IMR-90 (cell line): ENCODE data around the gene DTD1. TPM values are rescaled to one million over a fixed set of nuclear protein-coding genes. Genes with fewer than 3 reads are reported as not detected.

Experiments used
- ATAC-seq: fragments of 200-7000 bp; cut with Tn5 transposase; 2 replicates; pipeline ENCODE4 v1.9.1; 2020; ENCODE audit warnings: low read depth, mild to moderate bottlenecking, moderate library complexity
- BruUV-seq: library from RNA; stranded (reverse); fragments of 400-500 nt; replicated peaks from 2 replicates; lab custom pipeline; 2021; lab: Mats Ljungman, UMichigan
- CTCF ChIA-PET: fragments of 300-600 bp; formaldehyde crosslinking; extraction: SDS; loops from one replicate; lab custom pipeline; 2021; ENCODE audit warnings: antibody characterized with exemption; lab: Yijun Ruan, JAX
- POLR2A ChIA-PET: fragments of 300-600 bp; sonication (Branson Sonifier 250); formaldehyde crosslinking; loops from one replicate; lab custom pipeline; 2022; ENCODE audit warnings: antibody characterized with exemption; ENCODE audit not compliant: unreplicated experiment; lab: Charles Lee
- DNase-seq: peaks from one replicate; pipeline ENCODE4 v3.0.0; 2013
- H2AFZ ChIP-seq: replicated peaks from 2 replicates; pipeline ENCODE3; 2013; ENCODE audit warnings: low read length, mild to moderate bottlenecking; ENCODE audit not compliant: poor library complexity
- H2AK5ac ChIP-seq: 2 replicates; pipeline ENCODE4 v1.6.1; 2013; ENCODE audit warnings: low read depth, low read length, inconsistent platforms
- H2AK9ac ChIP-seq: replicated peaks from 2 replicates; pipeline ENCODE3; 2013; ENCODE audit warnings: mild to moderate bottlenecking, low read depth, low read length, moderate library complexity; ENCODE audit not compliant: poor library complexity
- H2BK120ac ChIP-seq: 2 replicates; pipeline ENCODE4 v1.6.1; 2013; ENCODE audit warnings: low read depth, low read length, inconsistent platforms
- H2BK15ac ChIP-seq: 3 replicates; pipeline ENCODE4 v1.6.1; 2013; ENCODE audit warnings: low read depth, low read length, inconsistent platforms
- H2BK20ac ChIP-seq: 2 replicates; pipeline ENCODE4 v1.6.1; 2013; ENCODE audit warnings: low read depth, mild to moderate bottlenecking, inconsistent platforms, low read length, moderate library complexity
- H2BK5ac ChIP-seq: 2 replicates; pipeline ENCODE4 v1.6.1; 2013; ENCODE audit warnings: mild to moderate bottlenecking, low read depth, low read length, inconsistent platforms; ENCODE audit not compliant: poor library complexity, severe bottlenecking
- H3K14ac ChIP-seq: replicated peaks from 2 replicates; pipeline ENCODE4 v1.6.1; 2013; ENCODE audit warnings: low read depth, low read length, inconsistent platforms
- H3K18ac ChIP-seq: 2 replicates; pipeline ENCODE4 v1.6.1; 2013; ENCODE audit warnings: low read depth, low read length, control low read depth
- H3K23ac ChIP-seq: 2 replicates; pipeline ENCODE4 v1.6.1; 2013; ENCODE audit warnings: low read depth, low read length, inconsistent platforms
- H3K27ac ChIP-seq: 2 replicates; pipeline ENCODE4 v1.5.1; 2013; ENCODE audit warnings: mild to moderate bottlenecking, control low read depth, low read length; ENCODE audit not compliant: insufficient read depth
- H3K27me3 ChIP-seq: 2 replicates; pipeline ENCODE4 v1.6.1; 2013; ENCODE audit warnings: low read length; ENCODE audit not compliant: control insufficient read depth, insufficient read depth
- H3K36me3 ChIP-seq: 2 replicates; pipeline ENCODE4 v1.6.1; 2013; ENCODE audit warnings: low read length, mixed read lengths; ENCODE audit not compliant: control insufficient read depth, insufficient read depth
- H3K4ac ChIP-seq: 2 replicates; pipeline ENCODE4 v1.6.1; 2013; ENCODE audit warnings: low read depth, low read length, inconsistent platforms
- H3K4me1 ChIP-seq: 2 replicates; pipeline ENCODE4 v1.6.1; 2013; ENCODE audit warnings: low read length, mixed read lengths; ENCODE audit not compliant: control insufficient read depth, insufficient read depth
- H3K4me2 ChIP-seq: 2 replicates; pipeline ENCODE4 v1.6.1; 2013; ENCODE audit warnings: low read depth, mild to moderate bottlenecking, control low read depth, low read length, moderate library complexity
- H3K4me3 ChIP-seq: 2 replicates; pipeline ENCODE4 v1.5.1; 2013; ENCODE audit warnings: low read depth, mild to moderate bottlenecking, control low read depth, low read length, moderate library complexity; ENCODE audit not compliant: insufficient read depth
- H3K56ac ChIP-seq: 2 replicates; pipeline ENCODE4 v1.6.1; 2013; ENCODE audit warnings: low read length, inconsistent platforms; ENCODE audit not compliant: insufficient read depth; ENCODE audit errors: extremely low read depth
- H3K79me1 ChIP-seq, 2 experiments: 2 replicates each; pipeline ENCODE4 v1.6.1; 2013; ENCODE audit warnings: low read length in 2 of 2, inconsistent platforms in 1 of 2, low read depth in 1 of 2
- H3K9ac ChIP-seq: 2 replicates; pipeline ENCODE4 v1.6.1; 2013; ENCODE audit warnings: low read depth, low read length, control low read depth
- H3K9me1 ChIP-seq: 2 replicates; pipeline ENCODE4 v1.6.1; 2013; ENCODE audit warnings: low read length, inconsistent platforms; ENCODE audit not compliant: insufficient read depth
- H3K9me3 ChIP-seq: 2 replicates; pipeline ENCODE4 v1.6.1; 2013; ENCODE audit warnings: low read length; ENCODE audit not compliant: control insufficient read depth, insufficient read depth
- H4K20me1 ChIP-seq: 2 replicates; pipeline ENCODE4 v1.6.1; 2013; ENCODE audit warnings: low read length, inconsistent platforms; ENCODE audit not compliant: insufficient read depth
- H4K5ac ChIP-seq: 2 replicates; pipeline ENCODE4 v1.6.1; 2013; ENCODE audit warnings: mild to moderate bottlenecking, low read depth, low read length, control low read depth
- H4K8ac ChIP-seq, 2 experiments: 2 replicates each; pipeline ENCODE4 v1.6.1; 2013; ENCODE audit warnings: low read depth in 2 of 2, low read length in 2 of 2, control low read depth in 1 of 2, inconsistent platforms in 1 of 2
- H4K91ac ChIP-seq: 2 replicates; pipeline ENCODE4 v1.6.1; 2013; ENCODE audit warnings: low read depth, low read length, inconsistent platforms; ENCODE audit not compliant: insufficient read depth
- CEBPB ChIP-seq: IDR thresholded peaks from 2 replicates; pipeline ENCODE4 v1.6.1; 2012; ENCODE audit warnings: low read depth, low read length, improper control_type of control experiment
- CHD1 ChIP-seq: IDR thresholded peaks from 2 replicates; pipeline ENCODE4 v1.6.1; 2012; ENCODE audit warnings: low read depth, low read length, improper control_type of control experiment
- MAFK ChIP-seq: IDR thresholded peaks from 2 replicates; pipeline ENCODE4 v1.6.1; 2012; ENCODE audit warnings: low read depth, low read length, improper control_type of control experiment
- MAZ ChIP-seq: IDR thresholded peaks from 2 replicates; pipeline ENCODE4 v1.6.1; 2012; ENCODE audit warnings: low read depth, mild to moderate bottlenecking, low read length, improper control_type of control experiment, moderate library complexity, borderline replicate concordance
- MXI1 ChIP-seq: IDR thresholded peaks from 2 replicates; pipeline ENCODE4 v1.6.1; 2012; ENCODE audit warnings: low read depth, mild to moderate bottlenecking, low read length, moderate library complexity, borderline replicate concordance
- RCOR1 ChIP-seq: IDR thresholded peaks from 2 replicates; pipeline ENCODE4 v1.6.1; 2012; ENCODE audit warnings: mild to moderate bottlenecking, low read length, improper control_type of control experiment; ENCODE audit not compliant: insufficient replicate concordance
- RFX5 ChIP-seq: IDR thresholded peaks from 2 replicates; pipeline ENCODE4 v1.8.0; 2012; ENCODE audit warnings: low read depth, mild to moderate bottlenecking, low read length, moderate library complexity
- SMC3 ChIP-seq: fragments of 150-350 bp; IDR thresholded peaks from 2 replicates; pipeline ENCODE4 v1.6.1; 2016; ENCODE audit warnings: low read depth, mild to moderate bottlenecking, antibody characterized with exemption, low read length, moderate library complexity
- USF2 ChIP-seq: fragments of 150-350 bp; IDR thresholded peaks from 2 replicates; pipeline ENCODE4 v1.6.1; 2017; ENCODE audit warnings: mild to moderate bottlenecking, antibody characterized with exemption, low read length, low read depth
- WGBS, 2 experiments: methylation state at CpG; one replicate each; pipeline versions ENCODE4 v1.1.5 to v1.1.7; 2013; ENCODE audit warnings: missing lambda C conversion rate in 2 of 2; ENCODE audit not compliant: insufficient read length in 1 of 2; ENCODE audit errors: extremely low coverage in 2 of 2; 5-methylcytosine and 5-hydroxymethylcytosine counted together
- dilution Hi-C: fragments of 300-500 bp; cut with HindIII; formaldehyde crosslinking; loops from one replicate; pipeline ENCODE4 v1.14.3; 2018; ENCODE audit warnings: low sequenced_read_pairs; ENCODE audit not compliant: unreplicated experiment
- in situ Hi-C: fragments of 300-500 bp; cut with MboI; formaldehyde crosslinking; loops from 3 replicates; pipeline ENCODE4 v1.14.3; 2019; ENCODE audit warnings: low sequenced_read_pairs, inconsistent platforms, mixed read lengths
- intact Hi-C: fragments of 100-400 bp; cut with micrococcal nuclease; formaldehyde crosslinking; loops from 2 replicates; pipeline ENCODE4 v1.10.0; 2022
- polyA plus RNA-seq, 3 experiments: library from polyadenylated mRNA; depleted of rRNA; stranded (reverse); fragments of >200 nt; gene quantifications; 2 replicates each; pipeline ENCODE4 v1.2.3, GENCODE V29; 2012; ENCODE audit warnings: low replicate concordance in 1 of 3
- total RNA-seq: library from RNA; depleted of rRNA; stranded (reverse); fragments of >200 nt; gene quantifications from 2 replicates; pipeline ENCODE4 v1.2.3, GENCODE V29; 2012
- TF ChIP-seq, protein P1 (sequence below): conservative IDR thresholded peaks from 2 replicates; pipeline ENCODE4 v1.5.1; 2012; ENCODE audit warnings: mild to moderate bottlenecking, low read depth, low read length, improper control_type of control experiment

DTD1 gene
- total and polyA plus RNA-seq, 2 of the 4 experiments (the other 2 are of a cell fraction) = 73.1 to 101 TPM

GRCh38 chr20:18657575-18657974, 69.7 kb downstream of the DTD1 start:
- no peaks in the 10 kb centered on the region for H3K27me3 ChIP-seq
- H2BK5ac ChIP-seq = no peak overlapping the region
- intact Hi-C loops (no loop called here), dilution Hi-C loops (no loop called here), in situ Hi-C loops (no loop called here)
- no peak overlapping the region for H2BK15ac ChIP-seq
- CTCF ChIA-PET = no interaction called here
- H3K18ac ChIP-seq = no peak overlapping the region
- H2AFZ ChIP-seq = peak overlapping the region; percentile 1
- peak overlapping the region; percentile 17 for H2AK9ac ChIP-seq
- no peaks in the 10 kb centered on the region for H3K36me3 ChIP-seq
- no peak overlapping the region for H3K4me2 ChIP-seq
- no peak overlapping the region for H3K23ac ChIP-seq
- POLR2A ChIA-PET = no interaction called here
- H2AK5ac ChIP-seq = no peak overlapping the region
- H4K20me1 ChIP-seq = no peaks in the 10 kb centered on the region
- H3K56ac ChIP-seq = no peak overlapping the region
- peaks cover 5% of the 10 kb centered on the region in 2 experiments; a peak in 1 of 4 replicates for H3K79me1 ChIP-seq
- no TSS peak for BruUV-seq
- no peak overlapping the region for H4K91ac ChIP-seq
- H4K8ac ChIP-seq = peak overlapping the region in 1 of 2 experiments; percentile 13; a peak in 1 of 4 replicates
- H3K9me3 ChIP-seq = no peaks in the 10 kb centered on the region
- H3K4me3 ChIP-seq = no peak overlapping the region
- ATAC-seq (peak; percentile 69), DNase-seq (peak; percentile 87)
- H3K9me1 ChIP-seq = peaks cover 8% of the 10 kb centered on the region
- no peak overlapping the region for H3K9ac ChIP-seq
- no peak overlapping the region for H2BK20ac ChIP-seq
- H3K4ac ChIP-seq = no peak overlapping the region
- H3K4me1 ChIP-seq = peaks cover 2% of the 10 kb centered on the region
- no peak overlapping the region for H3K27ac ChIP-seq
- WGBS, 2 experiments = no CpG with 5 or more reads among the region's 4 CpGs
- H3K14ac ChIP-seq = no peak overlapping the region
- H4K5ac ChIP-seq = no peak overlapping the region
- TF ChIP-seq, protein P1, sequence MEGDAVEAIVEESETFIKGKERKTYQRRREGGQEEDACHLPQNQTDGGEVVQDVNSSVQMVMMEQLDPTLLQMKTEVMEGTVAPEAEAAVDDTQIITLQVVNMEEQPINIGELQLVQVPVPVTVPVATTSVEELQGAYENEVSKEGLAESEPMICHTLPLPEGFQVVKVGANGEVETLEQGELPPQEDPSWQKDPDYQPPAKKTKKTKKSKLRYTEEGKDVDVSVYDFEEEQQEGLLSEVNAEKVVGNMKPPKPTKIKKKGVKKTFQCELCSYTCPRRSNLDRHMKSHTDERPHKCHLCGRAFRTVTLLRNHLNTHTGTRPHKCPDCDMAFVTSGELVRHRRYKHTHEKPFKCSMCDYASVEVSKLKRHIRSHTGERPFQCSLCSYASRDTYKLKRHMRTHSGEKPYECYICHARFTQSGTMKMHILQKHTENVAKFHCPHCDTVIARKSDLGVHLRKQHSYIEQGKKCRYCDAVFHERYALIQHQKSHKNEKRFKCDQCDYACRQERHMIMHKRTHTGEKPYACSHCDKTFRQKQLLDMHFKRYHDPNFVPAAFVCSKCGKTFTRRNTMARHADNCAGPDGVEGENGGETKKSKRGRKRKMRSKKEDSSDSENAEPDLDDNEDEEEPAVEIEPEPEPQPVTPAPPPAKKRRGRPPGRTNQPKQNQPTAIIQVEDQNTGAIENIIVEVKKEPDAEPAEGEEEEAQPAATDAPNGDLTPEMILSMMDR = no peak
- TF ChIP-seq MXI1 (peak; percentile 60; the same call in 1 of the 2 replicates), MAFK (peak; percentile 68), RFX5 (no peak), CHD1 (no peak), SMC3 (no peak), USF2 (peak; percentile 73), CEBPB (no peak), MAZ (no peak), RCOR1 (no peak)
- no peak overlapping the region for H2BK120ac ChIP-seq
